PC-3 (cell line): ENCODE results near the gene PCDHGA8. TPM values are rescaled to one million over a fixed set of nuclear protein-coding genes. Genes with fewer than 3 reads are reported as not detected.

ENCODE experiments used
- ATAC-seq: fragments of 200-7000 bp; cut with Tn5 transposase; 2 replicates; pipeline ENCODE4 v1.9.1; 2020; ENCODE audit warnings: mild to moderate bottlenecking, moderate library complexity
- BruUV-seq: library from RNA; stranded (reverse); fragments of 400-500 nt; replicated peaks from 2 replicates; lab custom pipeline; 2021; lab: Mats Ljungman, UMichigan
- CTCF ChIA-PET: fragments of 300-600 bp; sonication (Branson Sonifier 250); formaldehyde crosslinking; loops from one replicate; lab custom pipeline; 2022; ENCODE audit warnings: antibody characterized with exemption; lab: Charles Lee
- POLR2A ChIA-PET: fragments of 300-600 bp; sonication (Branson Sonifier 250); formaldehyde crosslinking; loops from one replicate; lab custom pipeline; 2022; ENCODE audit warnings: antibody characterized with exemption; ENCODE audit not compliant: unreplicated experiment; lab: Charles Lee
- DNase-seq: peaks from one replicate; pipeline ENCODE4 v3.0.0-alpha.2; 2015
- H2AFZ ChIP-seq: fragments of 300-600 bp; sonication (generic); 2 replicates; pipeline ENCODE4 v1.6.0; 2016; ENCODE audit warnings: antibody characterized with exemption, low read length
- H3F3A ChIP-seq: fragments of 300-600 bp; sonication (generic); one replicate; pipeline ENCODE4 v1.6.0; 2017; ENCODE audit warnings: antibody characterized with exemption, low read length, control low read depth, mild to moderate bottlenecking; ENCODE audit not compliant: unreplicated experiment
- H3K27ac ChIP-seq: fragments of 300-600 bp; sonication (generic); 2 replicates; pipeline ENCODE4 v1.5.1; 2016; ENCODE audit warnings: mild to moderate bottlenecking, low read length
- H3K27me3 ChIP-seq: fragments of 300-600 bp; sonication (generic); 2 replicates; pipeline ENCODE4 v1.6.1; 2016; ENCODE audit warnings: low read length, mixed read lengths
- H3K36me3 ChIP-seq: fragments of 300-600 bp; sonication (generic); 2 replicates; pipeline ENCODE4 v1.6.1; 2016; ENCODE audit warnings: low read depth, mixed run types, low read length, mixed read lengths
- H3K4me1 ChIP-seq: fragments of 300-600 bp; sonication (generic); 2 replicates; pipeline ENCODE4 v1.5.1; 2016; ENCODE audit warnings: low read length; ENCODE audit not compliant: insufficient read depth
- H3K4me2 ChIP-seq: fragments of 300-600 bp; sonication (generic); 2 replicates; pipeline ENCODE4 v1.6.0; 2016; ENCODE audit warnings: low read length
- H3K4me3 ChIP-seq: fragments of 300-600 bp; sonication (generic); 2 replicates; pipeline ENCODE4 v1.5.1; 2016; ENCODE audit warnings: mild to moderate bottlenecking, low read length, mixed read lengths
- H3K79me2 ChIP-seq: fragments of 300-600 bp; sonication (generic); 2 replicates; pipeline ENCODE4 v1.6.1; 2017; ENCODE audit warnings: low read length, mixed read lengths
- H3K9ac ChIP-seq: fragments of 300-600 bp; sonication (generic); 2 replicates; pipeline ENCODE4 v1.6.0; 2016; ENCODE audit warnings: mild to moderate bottlenecking, low read length
- H3K9me2 ChIP-seq: fragments of 300-600 bp; sonication (generic); replicated peaks from 2 replicates; pipeline ENCODE4 v1.6.1; 2016; ENCODE audit warnings: mixed run types, low read length, mixed read lengths
- H3K9me3 ChIP-seq: fragments of 300-600 bp; sonication (generic); 2 replicates; pipeline ENCODE4 v1.6.1; 2016; ENCODE audit warnings: low read length, mixed read lengths
- H4K20me1 ChIP-seq: fragments of 300-600 bp; sonication (generic); 2 replicates; pipeline ENCODE4 v1.6.1; 2016; ENCODE audit warnings: low read length, mixed read lengths
- CTCF ChIP-seq: fragments of 300-600 bp; sonication (generic); conservative IDR thresholded peaks from 2 replicates; pipeline ENCODE4 v1.5.1; 2017; ENCODE audit warnings: antibody characterized with exemption, low read depth, mild to moderate bottlenecking, low read length
- EZH2 ChIP-seq: fragments of 300-600 bp; sonication (generic); IDR thresholded peaks from one replicate; pipeline ENCODE4 v1.6.1; 2017; ENCODE audit warnings: antibody characterized with exemption, mild to moderate bottlenecking, low read length; ENCODE audit not compliant: unreplicated experiment
- EZH2phosphoT487 ChIP-seq: fragments of 300-600 bp; sonication (generic); IDR thresholded peaks from 2 replicates; pipeline ENCODE4 v1.6.1; 2018; ENCODE audit warnings: mild to moderate bottlenecking, antibody characterized with exemption, low read length, borderline replicate concordance
- intact Hi-C: fragments of 100-400 bp; cut with micrococcal nuclease; formaldehyde crosslinking; loops from 2 replicates; pipeline ENCODE4 v1.9.0; 2023
- total RNA-seq: library from RNA; depleted of rRNA; stranded (reverse); fragments of >200 nt; gene quantifications from 2 replicates; pipeline ENCODE4 v1.2.3, GENCODE V29; 2014

The PCDHGA8 gene
- total RNA-seq, 1 experiment from 2014 or later = 0.51 TPM

DNA sequence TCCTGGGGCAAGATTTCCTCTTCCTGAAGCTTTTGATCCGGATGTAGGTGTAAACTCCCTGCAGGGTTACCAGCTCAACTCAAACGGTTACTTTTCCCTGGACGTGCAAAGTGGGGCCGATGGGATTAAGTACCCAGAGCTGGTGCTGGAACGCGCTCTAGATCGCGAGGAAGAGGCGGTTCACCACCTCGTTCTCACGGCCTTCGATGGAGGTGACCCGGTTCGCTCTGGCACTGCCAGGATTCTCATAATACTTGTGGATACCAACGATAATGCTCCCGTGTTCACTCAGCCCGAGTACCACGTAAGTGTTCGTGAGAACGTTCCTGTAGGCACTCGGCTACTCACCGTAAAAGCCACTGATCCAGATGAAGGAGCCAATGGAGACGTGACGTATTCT, 36.8 kb upstream of the PCDHGA8 start:
- Histone ChIP-seq H3K27ac (no peak overlapping the region), H2AFZ (no peak overlapping the region), H3K79me2 (no peaks in the 10 kb centered on the region), H3F3A (no peaks in the 10 kb centered on the region), H3K36me3 (no peaks in the 10 kb centered on the region), H3K9me2 (no peaks in the 10 kb centered on the region), H4K20me1 (no peaks in the 10 kb centered on the region), H3K4me2 (no peak overlapping the region), H3K9ac (no peak overlapping the region), H3K27me3 (no peaks in the 10 kb centered on the region), H3K4me3 (no peak overlapping the region), H3K4me1 (no peaks in the 10 kb centered on the region), H3K9me3 (no peaks in the 10 kb centered on the region)
- ChIA-PET POLR2A (no interaction called here), CTCF (no interaction called here)
- intact Hi-C loops = no loop called here
- ATAC-seq (no peak), DNase-seq (no peak)
- no peak for TF ChIP-seq CTCF
- no peak for TF ChIP-seq EZH2
- TF ChIP-seq EZH2phosphoT487 = no peak
- BruUV-seq = no TSS peak

DNA sequence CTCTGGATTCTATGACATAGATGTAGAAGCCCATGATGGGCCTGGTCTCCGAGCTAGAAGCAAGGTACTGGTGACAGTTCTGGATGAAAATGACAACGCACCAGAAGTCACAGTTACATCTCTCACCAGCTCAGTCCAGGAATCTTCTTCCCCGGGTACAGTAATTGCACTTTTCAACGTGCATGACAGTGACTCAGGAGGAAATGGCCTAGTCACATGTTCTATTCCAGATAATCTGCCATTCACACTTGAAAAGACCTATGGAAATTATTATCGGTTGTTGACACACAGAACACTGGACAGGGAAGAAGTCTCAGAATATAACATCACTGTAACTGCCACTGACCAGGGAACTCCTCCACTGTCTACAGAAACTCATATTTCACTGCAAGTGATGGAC, 36.3 kb upstream of the PCDHGA8 start:
- H3K4me2 ChIP-seq = no peak overlapping the region
- H3F3A ChIP-seq = no peaks in the 10 kb centered on the region
- no peaks in the 10 kb centered on the region for H3K79me2 ChIP-seq
- intact Hi-C loops = no loop called here
- no peaks in the 10 kb centered on the region for H3K9me2 ChIP-seq
- ChIA-PET POLR2A (no interaction called here), CTCF (interaction anchor here (0.6 kb wide), 1 partner anchor 26 kb away, joined by 4 read pairs; the partner anchor contains the start of gene PCDHGA1)
- ATAC-seq (no peak), DNase-seq (no peak)
- H3K27me3 ChIP-seq = no peaks in the 10 kb centered on the region
- H3K36me3 ChIP-seq = no peaks in the 10 kb centered on the region
- no peak for TF ChIP-seq EZH2phosphoT487
- TF ChIP-seq CTCF = no peak
- no peak for TF ChIP-seq EZH2
- H3K4me3 ChIP-seq = no peak overlapping the region
- no peak overlapping the region for H3K9ac ChIP-seq
- H3K9me3 ChIP-seq = no peaks in the 10 kb centered on the region
- H2AFZ ChIP-seq = no peak overlapping the region
- no peaks in the 10 kb centered on the region for H4K20me1 ChIP-seq
- BruUV-seq = no TSS peak
- H3K4me1 ChIP-seq = no peaks in the 10 kb centered on the region
- H3K27ac ChIP-seq = no peak overlapping the region

GRCh38 chr5:141356950-141357349, 35.5 kb upstream of the PCDHGA8 start:
- no peak for ATAC-seq
- H3K79me2 ChIP-seq = no peaks in the 10 kb centered on the region
- no peaks in the 10 kb centered on the region for H3K36me3 ChIP-seq
- no peaks in the 10 kb centered on the region for H3K27me3 ChIP-seq
- no peak overlapping the region for H3K4me3 ChIP-seq
- H3K27ac ChIP-seq = no peak overlapping the region
- CTCF ChIA-PET = no interaction called here
- POLR2A ChIA-PET = no interaction called here
- no peak overlapping the region for H3K4me2 ChIP-seq
- H3F3A ChIP-seq = no peaks in the 10 kb centered on the region
- intact Hi-C loops = no loop called here
- no peak for TF ChIP-seq CTCF
- no peak for TF ChIP-seq EZH2phosphoT487
- TF ChIP-seq EZH2 = no peak
- no peaks in the 10 kb centered on the region for H3K9me2 ChIP-seq
- no TSS peak for BruUV-seq
- H2AFZ ChIP-seq = no peak overlapping the region
- no peaks in the 10 kb centered on the region for H4K20me1 ChIP-seq
- DNase-seq = no peak
- H3K9me3 ChIP-seq = no peaks in the 10 kb centered on the region; the same call in 1 of the 2 replicates
- no peak overlapping the region for H3K9ac ChIP-seq
- no peaks in the 10 kb centered on the region for H3K4me1 ChIP-seq
